HCT116 (cell line): ENCODE results near the gene RAMP3. TPM values are rescaled to one million over a fixed set of nuclear protein-coding genes. Genes with fewer than 3 reads are reported as not detected.

Experiments
- ATAC-seq: fragments of 200-7000 bp; cut with Tn5 transposase; 2 replicates; pipeline ENCODE4 v1.9.1; 2020; ENCODE audit warnings: mild to moderate bottlenecking, moderate library complexity
- BruUV-seq: library from RNA; stranded (reverse); fragments of 400-500 nt; replicated peaks from 2 replicates; lab custom pipeline; 2021; lab: Mats Ljungman, UMichigan
- CTCF ChIA-PET: fragments of 300-600 bp; sonication (Branson Sonifier 250); formaldehyde crosslinking; loops from one replicate; lab custom pipeline; 2021; ENCODE audit warnings: antibody characterized with exemption; lab: Charles Lee
- POLR2A ChIA-PET: fragments of 300-600, 350-600 bp; sonication (Branson Sonifier 250); formaldehyde crosslinking; loops from one replicate; lab custom pipeline; 2021; ENCODE audit warnings: antibody characterized with exemption; lab: Charles Lee
- RAD21 ChIA-PET, 2 experiments: fragments of 300-600 bp; sonication (Branson Sonifier 250); formaldehyde crosslinking; loops; one replicate each; lab custom pipeline; 2023; ENCODE audit warnings: low total read pairs in 2 of 2; ENCODE audit not compliant: uncharacterized antibody in 2 of 2, unreplicated experiment in 2 of 2, low non-redundant PET in 1 of 2; lab: Charles Lee
- DNase-seq: peaks from one replicate; pipeline ENCODE4 v3.0.0-alpha.2; 2010; ENCODE audit warnings: low read depth, low spot score
- H2AFZ ChIP-seq: fragments of 200-600 bp; shearing (Covaris generic), sonication (generic); 2 replicates; pipeline ENCODE4 v1.6.1; 2017; ENCODE audit warnings: low read depth, mixed run types, mixed read lengths, antibody characterized with exemption, low read length; ENCODE audit not compliant: poor library complexity, severe bottlenecking
- H3K27ac ChIP-seq: 2 replicates; pipeline ENCODE4 v1.5.1; 2012; ENCODE audit warnings: low read depth, low read length
- H3K27me3 ChIP-seq: fragments of 200-600 bp; sonication (generic); 2 replicates; pipeline ENCODE4 v1.6.1; 2016; ENCODE audit warnings: mixed run types, low read length, mixed read lengths; ENCODE audit not compliant: insufficient read depth
- H3K36me3 ChIP-seq, 2 experiments: fragments of 200-500 bp in 1 of 2; fragments of 200-600 bp in 1 of 2; sonication (Bioruptor generic) in 1 of 2; sonication (generic) in 1 of 2; 2 replicates each; pipeline versions ENCODE4 v1.5.1 to v1.6.1; 2014 to 2016; ENCODE audit warnings: low read length in 2 of 2, inconsistent platforms in 1 of 2, mixed read lengths in 1 of 2, mixed run types in 1 of 2; ENCODE audit not compliant: insufficient read depth in 2 of 2, control insufficient read depth in 1 of 2
- H3K4me1 ChIP-seq, 2 experiments: fragments of 200-600 bp in 1 of 2; sonication (generic) in 1 of 2; 2 replicates each; pipeline versions ENCODE4 v1.5.1 to v1.6.1; 2012 to 2017; ENCODE audit warnings: low read length in 2 of 2, inconsistent platforms in 1 of 2, mild to moderate bottlenecking in 1 of 2, mixed read lengths in 1 of 2, mixed run types in 1 of 2, moderate library complexity in 1 of 2; ENCODE audit not compliant: insufficient read depth in 2 of 2, control insufficient read depth in 1 of 2
- H3K4me2 ChIP-seq: fragments of 200-600 bp; sonication (generic); 2 replicates; pipeline ENCODE4 v1.6.1; 2017; ENCODE audit warnings: mixed run types, low read length, mixed read lengths
- H3K4me3 ChIP-seq, 2 experiments: fragments of 200-600 bp in 1 of 2; sonication (generic) in 1 of 2; replicated peaks in 1 of 2; 2 replicates each; pipeline ENCODE4 v1.5.1; 2011 to 2016; ENCODE audit warnings: low read length in 2 of 2, control low read depth in 1 of 2, low read depth in 1 of 2, mild to moderate bottlenecking in 1 of 2, mixed read lengths in 1 of 2, mixed run types in 1 of 2
- H3K79me2 ChIP-seq: fragments of 200-600 bp; sonication (generic); 2 replicates; pipeline ENCODE4 v1.6.1; 2017; ENCODE audit warnings: mild to moderate bottlenecking, mixed run types, low read length, moderate library complexity, mixed read lengths; ENCODE audit not compliant: insufficient read depth
- H3K9ac ChIP-seq: fragments of 200-600 bp; sonication (generic); 2 replicates; pipeline ENCODE4 v1.6.1; 2016; ENCODE audit warnings: low read length, mixed read lengths
- H3K9me2 ChIP-seq: fragments of 200-600 bp; sonication (generic), shearing (Covaris generic); 2 replicates; pipeline ENCODE4 v1.6.1; 2017; ENCODE audit warnings: mixed run types, mild to moderate bottlenecking, moderate library complexity; ENCODE audit not compliant: insufficient read depth
- H3K9me3 ChIP-seq, 2 experiments: fragments of 200-500 bp in 1 of 2; fragments of 200-600 bp in 1 of 2; sonication (Bioruptor generic) in 1 of 2; sonication (generic) in 1 of 2; 2 replicates each; pipeline ENCODE4 v1.6.1; 2014 to 2017; ENCODE audit warnings: low read length in 2 of 2, mixed read lengths in 2 of 2, inconsistent platforms in 1 of 2, low read depth in 1 of 2, mild to moderate bottlenecking in 1 of 2, mixed run types in 1 of 2, moderate library complexity in 1 of 2; ENCODE audit not compliant: control insufficient read depth in 1 of 2, insufficient read depth in 1 of 2
- H4K20me1 ChIP-seq: fragments of 200-600 bp; sonication (generic), shearing (Covaris generic); 2 replicates; pipeline ENCODE4 v1.6.1; 2017; ENCODE audit warnings: mixed run types, mild to moderate bottlenecking, moderate library complexity; ENCODE audit not compliant: insufficient read depth
- CEBPB ChIP-seq: IDR thresholded peaks from 2 replicates; pipeline ENCODE4 v1.6.1; 2012; ENCODE audit warnings: low read depth
- EGR1 ChIP-seq: IDR thresholded peaks from 2 replicates; pipeline ENCODE4 v1.6.1; 2012; ENCODE audit warnings: low read depth
- ELF1 ChIP-seq: IDR thresholded peaks from 2 replicates; pipeline ENCODE4 v1.6.1; 2012; ENCODE audit warnings: low read depth, borderline replicate concordance
- EZH2 ChIP-seq: fragments of 200-600 bp; sonication (generic); IDR thresholded peaks from 2 replicates; pipeline ENCODE4 v1.6.1; 2017; ENCODE audit warnings: antibody characterized with exemption, mixed run types
- EZH2phosphoT487 ChIP-seq: fragments of 200-600 bp; IDR thresholded peaks from 2 replicates; pipeline ENCODE4 v1.6.1; 2018; ENCODE audit warnings: antibody characterized with exemption, borderline replicate concordance
- FOSL1 ChIP-seq: IDR thresholded peaks from 2 replicates; pipeline ENCODE4 v1.6.1; 2012; ENCODE audit warnings: low read depth
- JUND ChIP-seq: IDR thresholded peaks from 2 replicates; pipeline ENCODE4 v1.6.1; 2012
- POLR2A ChIP-seq: IDR thresholded peaks from 2 replicates; pipeline ENCODE4 v1.7.0; 2011; ENCODE audit warnings: borderline replicate concordance; ENCODE audit not compliant: insufficient read depth, insufficient read length; ENCODE audit errors: extremely low read depth
- POLR2AphosphoS5 ChIP-seq: IDR thresholded peaks from 2 replicates; pipeline ENCODE4 v1.6.1; 2011; ENCODE audit warnings: mild to moderate bottlenecking, low read depth, low read length, moderate library complexity
- SIN3A ChIP-seq: IDR thresholded peaks from 2 replicates; pipeline ENCODE4 v1.6.1; 2012; ENCODE audit warnings: low read depth
- SRF ChIP-seq: IDR thresholded peaks from 2 replicates; pipeline ENCODE4 v1.6.1; 2012; ENCODE audit warnings: low read depth
- TCF7L2 ChIP-seq: IDR thresholded peaks from 2 replicates; pipeline ENCODE4 v1.7.0; 2011; ENCODE audit warnings: borderline replicate concordance, inconsistent platforms; ENCODE audit not compliant: insufficient read depth, insufficient read length; ENCODE audit errors: extremely low read depth
- ZFX ChIP-seq: fragments of 450-650 bp; IDR thresholded peaks from 2 replicates; pipeline ENCODE4 v1.6.1; 2017
- intact Hi-C: fragments of 100-400 bp; cut with micrococcal nuclease; formaldehyde crosslinking; loops from 2 replicates; pipeline ENCODE4 v1.10.0; 2022
- total RNA-seq: library from RNA; stranded (reverse); gene quantifications from one replicate; pipeline ENCODE4 v1.2.1, GENCODE V29; 2021; ENCODE audit not compliant: unreplicated experiment
- TF ChIP-seq, protein P1 (sequence below): IDR thresholded peaks from 2 replicates; pipeline ENCODE4 v1.6.1; 2012
- TF ChIP-seq, protein P2 (sequence below): IDR thresholded peaks from 2 replicates; pipeline ENCODE4 v1.6.1; 2012
- TF ChIP-seq, protein P3 (sequence below): IDR thresholded peaks from 2 replicates; pipeline ENCODE4 v1.6.1; 2012; ENCODE audit warnings: low read depth
- TF ChIP-seq, protein P4 (sequence below): IDR thresholded peaks from 2 replicates; pipeline ENCODE4 v1.6.1; 2011; ENCODE audit warnings: mild to moderate bottlenecking, low read length, moderate library complexity; ENCODE audit not compliant: insufficient replicate concordance; ENCODE audit errors: extremely low read depth

The RAMP3 gene
- total RNA-seq, 1 experiment from 2014 or later, result not detected

- no peak for ATAC-seq
- TF ChIP-seq TCF7L2 (no peak), POLR2A (no peak), ZFX (no peak), SRF (no peak), POLR2AphosphoS5 (no peak), EZH2 (no peak), JUND (no peak), FOSL1 (no peak), SIN3A (no peak), EGR1 (no peak), CEBPB (no peak), ELF1 (no peak), EZH2phosphoT487 (no peak)
- TF ChIP-seq, protein P1, sequence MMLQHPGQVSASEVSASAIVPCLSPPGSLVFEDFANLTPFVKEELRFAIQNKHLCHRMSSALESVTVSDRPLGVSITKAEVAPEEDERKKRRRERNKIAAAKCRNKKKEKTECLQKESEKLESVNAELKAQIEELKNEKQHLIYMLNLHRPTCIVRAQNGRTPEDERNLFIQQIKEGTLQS, result no peak
- TF ChIP-seq, protein P2, sequence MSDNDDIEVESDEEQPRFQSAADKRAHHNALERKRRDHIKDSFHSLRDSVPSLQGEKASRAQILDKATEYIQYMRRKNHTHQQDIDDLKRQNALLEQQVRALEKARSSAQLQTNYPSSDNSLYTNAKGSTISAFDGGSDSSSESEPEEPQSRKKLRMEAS, result no peak
- TF ChIP-seq, protein P3, sequence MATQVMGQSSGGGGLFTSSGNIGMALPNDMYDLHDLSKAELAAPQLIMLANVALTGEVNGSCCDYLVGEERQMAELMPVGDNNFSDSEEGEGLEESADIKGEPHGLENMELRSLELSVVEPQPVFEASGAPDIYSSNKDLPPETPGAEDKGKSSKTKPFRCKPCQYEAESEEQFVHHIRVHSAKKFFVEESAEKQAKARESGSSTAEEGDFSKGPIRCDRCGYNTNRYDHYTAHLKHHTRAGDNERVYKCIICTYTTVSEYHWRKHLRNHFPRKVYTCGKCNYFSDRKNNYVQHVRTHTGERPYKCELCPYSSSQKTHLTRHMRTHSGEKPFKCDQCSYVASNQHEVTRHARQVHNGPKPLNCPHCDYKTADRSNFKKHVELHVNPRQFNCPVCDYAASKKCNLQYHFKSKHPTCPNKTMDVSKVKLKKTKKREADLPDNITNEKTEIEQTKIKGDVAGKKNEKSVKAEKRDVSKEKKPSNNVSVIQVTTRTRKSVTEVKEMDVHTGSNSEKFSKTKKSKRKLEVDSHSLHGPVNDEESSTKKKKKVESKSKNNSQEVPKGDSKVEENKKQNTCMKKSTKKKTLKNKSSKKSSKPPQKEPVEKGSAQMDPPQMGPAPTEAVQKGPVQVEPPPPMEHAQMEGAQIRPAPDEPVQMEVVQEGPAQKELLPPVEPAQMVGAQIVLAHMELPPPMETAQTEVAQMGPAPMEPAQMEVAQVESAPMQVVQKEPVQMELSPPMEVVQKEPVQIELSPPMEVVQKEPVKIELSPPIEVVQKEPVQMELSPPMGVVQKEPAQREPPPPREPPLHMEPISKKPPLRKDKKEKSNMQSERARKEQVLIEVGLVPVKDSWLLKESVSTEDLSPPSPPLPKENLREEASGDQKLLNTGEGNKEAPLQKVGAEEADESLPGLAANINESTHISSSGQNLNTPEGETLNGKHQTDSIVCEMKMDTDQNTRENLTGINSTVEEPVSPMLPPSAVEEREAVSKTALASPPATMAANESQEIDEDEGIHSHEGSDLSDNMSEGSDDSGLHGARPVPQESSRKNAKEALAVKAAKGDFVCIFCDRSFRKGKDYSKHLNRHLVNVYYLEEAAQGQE, result no peak
- TF ChIP-seq, protein P4, sequence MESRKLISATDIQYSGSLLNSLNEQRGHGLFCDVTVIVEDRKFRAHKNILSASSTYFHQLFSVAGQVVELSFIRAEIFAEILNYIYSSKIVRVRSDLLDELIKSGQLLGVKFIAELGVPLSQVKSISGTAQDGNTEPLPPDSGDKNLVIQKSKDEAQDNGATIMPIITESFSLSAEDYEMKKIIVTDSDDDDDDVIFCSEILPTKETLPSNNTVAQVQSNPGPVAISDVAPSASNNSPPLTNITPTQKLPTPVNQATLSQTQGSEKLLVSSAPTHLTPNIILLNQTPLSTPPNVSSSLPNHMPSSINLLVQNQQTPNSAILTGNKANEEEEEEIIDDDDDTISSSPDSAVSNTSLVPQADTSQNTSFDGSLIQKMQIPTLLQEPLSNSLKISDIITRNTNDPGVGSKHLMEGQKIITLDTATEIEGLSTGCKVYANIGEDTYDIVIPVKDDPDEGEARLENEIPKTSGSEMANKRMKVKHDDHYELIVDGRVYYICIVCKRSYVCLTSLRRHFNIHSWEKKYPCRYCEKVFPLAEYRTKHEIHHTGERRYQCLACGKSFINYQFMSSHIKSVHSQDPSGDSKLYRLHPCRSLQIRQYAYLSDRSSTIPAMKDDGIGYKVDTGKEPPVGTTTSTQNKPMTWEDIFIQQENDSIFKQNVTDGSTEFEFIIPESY, result no peak
- Histone ChIP-seq H3K9ac (no peak overlapping the region), H3K27ac (no peak overlapping the region), H3K9me3 (no peaks in the 10 kb centered on the region), H4K20me1 (no peaks in the 10 kb centered on the region), H3K36me3 (no peaks in the 10 kb centered on the region), H3K4me3 (no peak overlapping the region), H3K4me1 (no peaks in the 10 kb centered on the region), H3K4me2 (no peak overlapping the region), H3K27me3 (peaks cover 53% of the 10 kb centered on the region), H3K79me2 (no peaks in the 10 kb centered on the region), H2AFZ (no peak overlapping the region), H3K9me2 (no peaks in the 10 kb centered on the region)
- RAD21 ChIA-PET, result no interaction called here
- BruUV-seq, result no TSS peak
- POLR2A ChIA-PET, result no interaction called here
- no peak for DNase-seq
- CTCF ChIA-PET, result no interaction called here
- intact Hi-C loops, result no loop called here
Measured at GRCh38 chr7:45219130-45219529, 61.5 kb downstream of the RAMP3 start.
